Keratinocyte (primary cell): ENCODE measurements around the gene COL6A5. TPM values are rescaled to one million over a fixed set of nuclear protein-coding genes. Genes with fewer than 3 reads are reported as not detected.

Experiments used
- DNase-seq: peaks from one replicate; pipeline ENCODE4 v3.0.0-alpha.2; 2011; ENCODE audit warnings: low read depth, missing footprints, low spot score
- FAIRE-seq: peaks from 2 replicates; lab custom pipeline; 2011; peaks lifted over from hg19 to GRCh38; lab: Jason Lieb, UNC
- H2AFZ ChIP-seq: 2 replicates; pipeline ENCODE4 v1.6.0; 2012; ENCODE audit warnings: low read length, control low read depth, inconsistent platforms; ENCODE audit not compliant: control insufficient read depth
- H3K27ac ChIP-seq: 2 replicates; pipeline ENCODE4 v1.5.1; 2011; ENCODE audit warnings: low read length; ENCODE audit not compliant: control insufficient read depth, insufficient read depth
- H3K27me3 ChIP-seq: 3 replicates; pipeline ENCODE4 v1.6.0; 2011; ENCODE audit warnings: low read length; ENCODE audit not compliant: control insufficient read depth, insufficient read depth; ENCODE audit errors: extremely low read depth
- H3K36me3 ChIP-seq, 2 experiments: 2 replicates in 1 of 2; 3 replicates in 1 of 2; pipeline ENCODE4 v1.5.1; 2011; ENCODE audit warnings: low read length in 2 of 2, mild to moderate bottlenecking in 1 of 2; ENCODE audit not compliant: control insufficient read depth in 2 of 2, insufficient read depth in 2 of 2; ENCODE audit errors: extremely low read depth in 1 of 2
- H3K4me1 ChIP-seq: 3 replicates; pipeline ENCODE4 v1.5.1; 2011; ENCODE audit warnings: low read length; ENCODE audit not compliant: control insufficient read depth, insufficient read depth; ENCODE audit errors: extremely low read depth
- H3K4me2 ChIP-seq: 3 replicates; pipeline ENCODE4 v1.6.0; 2011; ENCODE audit warnings: low read depth, low read length; ENCODE audit not compliant: control insufficient read depth, insufficient read depth; ENCODE audit errors: extremely low read depth
- H3K4me3 ChIP-seq, 3 experiments: fragments of 200-600 bp in 1 of 3; sonication (generic) in 1 of 3; 2 replicates in 2 of 3; 3 replicates in 1 of 3; pipeline ENCODE4 v1.5.1; 2011 to 2016; ENCODE audit warnings: low read length in 3 of 3, mild to moderate bottlenecking in 3 of 3, control low read depth in 2 of 3, inconsistent platforms in 1 of 3, low read depth in 1 of 3, mixed read lengths in 1 of 3, mixed run types in 1 of 3, moderate library complexity in 1 of 3; ENCODE audit not compliant: control insufficient read depth in 2 of 3, insufficient read depth in 2 of 3; ENCODE audit errors: extremely low read depth in 1 of 3
- H3K79me2 ChIP-seq: 2 replicates; pipeline ENCODE4 v1.6.0; 2012; ENCODE audit warnings: low read length; ENCODE audit not compliant: control insufficient read depth, insufficient read depth
- H3K9ac ChIP-seq: 3 replicates; pipeline ENCODE4 v1.6.0; 2011; ENCODE audit warnings: low read length; ENCODE audit not compliant: control insufficient read depth, insufficient read depth; ENCODE audit errors: extremely low read depth
- H3K9me1 ChIP-seq: 3 replicates; pipeline ENCODE4 v1.6.0; 2011; ENCODE audit warnings: low read length; ENCODE audit not compliant: control insufficient read depth, insufficient read depth; ENCODE audit errors: extremely low read depth
- H3K9me3 ChIP-seq: 2 replicates; pipeline ENCODE4 v1.5.1; 2012; ENCODE audit warnings: low read depth, low read length; ENCODE audit not compliant: control insufficient read depth
- H4K20me1 ChIP-seq: 3 replicates; pipeline ENCODE4 v1.6.0; 2011; ENCODE audit warnings: low read length; ENCODE audit not compliant: control insufficient read depth, insufficient read depth; ENCODE audit errors: extremely low read depth
- CTCF ChIP-seq, 3 experiments: IDR thresholded peaks in 1 of 3; conservative IDR thresholded peaks in 1 of 3; optimal IDR thresholded peaks in 1 of 3; 2 replicates in 2 of 3; 3 replicates in 1 of 3; pipeline versions ENCODE3 to v1.5.1; 2011; ENCODE audit warnings: low read length in 3 of 3, mild to moderate bottlenecking in 3 of 3, moderate library complexity in 2 of 3, control low read depth in 1 of 3, inconsistent platforms in 1 of 3; ENCODE audit not compliant: insufficient read depth in 2 of 3; ENCODE audit errors: extremely low read depth in 1 of 3
- EZH2 ChIP-seq: IDR thresholded peaks from one replicate; pipeline ENCODE4 v1.6.1; 2012; ENCODE audit warnings: inconsistent platforms, mild to moderate bottlenecking, low read length, moderate library complexity
- dilution Hi-C: fragments of 300-500 bp; cut with MboI; formaldehyde crosslinking; loops from one replicate; pipeline ENCODE4 v1.7.0; 2020; ENCODE audit warnings: low sequenced_read_pairs; ENCODE audit not compliant: extremely low pct_ligation_motif_present
- polyA plus RNA-seq, 5 experiments: library from polyadenylated mRNA; depleted of rRNA in 3 of 5; stranded (reverse) in 3 of 5; stranded (forward) in 1 of 5; unstranded in 1 of 5; fragments of >200 nt; gene quantifications; 1 replicate in 1 of 5; 2 replicates in 3 of 5; 3 replicates in 1 of 5; pipeline versions ENCODE4 v1.2.1 to v1.2.3, GENCODE V29; 2011 to 2012; ENCODE audit warnings: missing spikeins in 2 of 5, low read depth in 1 of 5, low replicate concordance in 1 of 5

The COL6A5 gene
- polyA plus RNA-seq, 1 donor (not counting 4 experiments of a cell fraction or from before 2014, with no cell fraction given): not detected

- Histone ChIP-seq H3K9me1 (no peaks in the 10 kb centered on the region), H3K4me1 (no peaks in the 10 kb centered on the region), H3K4me3 (no peak overlapping the region), H3K79me2 (no peaks in the 10 kb centered on the region), H3K36me3 (no peaks in the 10 kb centered on the region), H3K9me3 (no peaks in the 10 kb centered on the region), H3K27ac (no peak overlapping the region), H4K20me1 (no peaks in the 10 kb centered on the region), H2AFZ (no peak overlapping the region), H3K9ac (no peak overlapping the region), H3K27me3 (no peaks in the 10 kb centered on the region), H3K4me2 (no peak overlapping the region)
- no peak for DNase-seq
- TF ChIP-seq EZH2 (no peak), CTCF (optimal IDR thresholded peaks at IDR 0.05 in 1 of 3, IDR thresholded peaks at IDR 0.05 in 1 of 3, conservative IDR thresholded peaks at IDR 0.05 in 1 of 3; ENCODE audit: extremely low read depth in 1 of 3, insufficient read depth in 2 of 3, low read length in 3 of 3) (no peak)
- FAIRE-seq: no peak
- dilution Hi-C loops: no loop called here
These were observed 44.6 kb upstream of the COL6A5 start for GRCh38 chr3:130300888-130301287.

- no peaks in the 10 kb centered on the region for H3K9me1 ChIP-seq
- FAIRE-seq (no peak), DNase-seq (no peak)
- H2AFZ ChIP-seq: no peak overlapping the region
- H4K20me1 ChIP-seq: no peaks in the 10 kb centered on the region
- H3K79me2 ChIP-seq: no peaks in the 10 kb centered on the region
- H3K4me3 ChIP-seq: no peak overlapping the region
- no peaks in the 10 kb centered on the region for H3K27me3 ChIP-seq
- H3K4me2 ChIP-seq: no peak overlapping the region
- TF ChIP-seq CTCF (optimal IDR thresholded peaks at IDR 0.05 in 1 of 3, IDR thresholded peaks at IDR 0.05 in 1 of 3, conservative IDR thresholded peaks at IDR 0.05 in 1 of 3; ENCODE audit: extremely low read depth in 1 of 3, insufficient read depth in 2 of 3, low read length in 3 of 3) (no peak), EZH2 (no peak)
- no peaks in the 10 kb centered on the region for H3K36me3 ChIP-seq
- no peak overlapping the region for H3K9ac ChIP-seq
- no peak overlapping the region for H3K27ac ChIP-seq
- H3K9me3 ChIP-seq: no peaks in the 10 kb centered on the region
- dilution Hi-C loops: no loop called here
- H3K4me1 ChIP-seq: no peaks in the 10 kb centered on the region
These were observed 35.4 kb upstream of the COL6A5 start for GRCh38 chr3:130310109-130310508.
